CD4-positive, alpha-beta T cell treated with Interleukin-4 for 1 hour (primary cell): ENCODE measurements around the gene AMDHD2.

Experiments
- DNase-seq, 2 donors: peaks; one replicate each; pipeline ENCODE4 v3.0.0-alpha.2; 2020 to 2022

Gene AMDHD2

GRCh38 chr16:2483939-2484897 lies 36.0 kb upstream of the AMDHD2 start:
- no peak for DNase-seq

- DNase-seq, result no peak
Measured at GRCh38 chr16:2484898-2485508, 35.2 kb upstream of the AMDHD2 start.

GRCh38 chr16:2485811-2486507 lies 34.2 kb upstream of the AMDHD2 start:
- no peak for DNase-seq

- DNase-seq, result peak; percentile 87 to 90
Measured at GRCh38 chr16:2486645-2487516, 33.3 kb upstream of the AMDHD2 start.

- no peak for DNase-seq
Measured at GRCh38 chr16:2487517-2487842, 32.7 kb upstream of the AMDHD2 start.

GRCh38 chr16:2487903-2488531 lies 32.2 kb upstream of the AMDHD2 start:
- DNase-seq, result no peak

GRCh38 chr16:2489581-2489980 lies 30.6 kb upstream of the AMDHD2 start:
- no peak for DNase-seq

GRCh38 chr16:2490190-2491105 lies 29.7 kb upstream of the AMDHD2 start:
- no peak for DNase-seq

- no peak for DNase-seq
Measured at GRCh38 chr16:2492292-2492691, 27.9 kb upstream of the AMDHD2 start.

- DNase-seq, result no peak
Measured at GRCh38 chr16:2493605-2494004, 26.6 kb upstream of the AMDHD2 start.

GRCh38 chr16:2494616-2495015 lies 25.6 kb upstream of the AMDHD2 start:
- DNase-seq, result no peak

- DNase-seq, result no peak
Measured at GRCh38 chr16:2495041-2495440, 25.1 kb upstream of the AMDHD2 start.

GRCh38 chr16:2496223-2497115 lies 23.7 kb upstream of the AMDHD2 start:
- DNase-seq, result no peak

- DNase-seq, result no peak
Measured at GRCh38 chr16:2497116-2497630, 23.0 kb upstream of the AMDHD2 start.

GRCh38 chr16:2497695-2498484 lies 22.3 kb upstream of the AMDHD2 start:
- no peak for DNase-seq

GRCh38 chr16:2498531-2499253 lies 21.5 kb upstream of the AMDHD2 start:
- no peak for DNase-seq

- DNase-seq, result no peak
Measured at GRCh38 chr16:2499454-2499853, 20.7 kb upstream of the AMDHD2 start.

- no peak for DNase-seq
Measured at GRCh38 chr16:2499890-2500429, 20.2 kb upstream of the AMDHD2 start.
